ENCODE data around the gene CNTN6.

The CNTN6 gene

GRCh38 chr3:1056744-1057143 is 36.1 kb upstream of the CNTN6 start:
- no peak for TF ChIP-seq EZH2phosphoT487 (IDR thresholded peaks at IDR 0.05; ENCODE audit: borderline replicate concordance, low read length)
- TF ChIP-seq CTCF (IDR thresholded peaks at IDR 0.05; ENCODE audit: low read depth, low read length, poor library complexity, severe bottlenecking) = no peak
- no peaks in the 10 kb centered on the region for H3K9me2 ChIP-seq (replicated peaks; ENCODE audit: control insufficient read depth, low read length)
- H3K9me3 ChIP-seq (ENCODE audit: control insufficient read depth, insufficient read depth, low read length) = no peaks in the 10 kb centered on the region
- no peaks in the 10 kb centered on the region for H3K27me3 ChIP-seq (ENCODE audit: control insufficient read depth, low read length)
- no peaks in the 10 kb centered on the region for H3K36me3 ChIP-seq (ENCODE audit: control insufficient read depth, low read length)
- no peaks in the 10 kb centered on the region for H3K4me1 ChIP-seq (ENCODE audit: control insufficient read depth, low read length)
- H4K20me1 ChIP-seq (ENCODE audit: control insufficient read depth, insufficient read depth, low read depth, low read length) = no peaks in the 10 kb centered on the region
- H3K79me2 ChIP-seq (ENCODE audit: control insufficient read depth, low read length) = no peaks in the 10 kb centered on the region
- H3F3A ChIP-seq (ENCODE audit: control insufficient read depth, insufficient read depth) = no peaks in the 10 kb centered on the region
- no peak overlapping the region for H3K4me3 ChIP-seq (ENCODE audit: low read length)
- no peak overlapping the region for H3K27ac ChIP-seq (ENCODE audit: low read depth, low read length)
- H3K4me2 ChIP-seq (ENCODE audit: low read length) = no peak overlapping the region

- no peaks in the 10 kb centered on the region for H4K20me1 ChIP-seq (ENCODE audit: control insufficient read depth, insufficient read depth, low read depth, low read length)
These were observed 35.4 kb upstream of the CNTN6 start for GRCh38 chr3:1057436-1057835.

GRCh38 chr3:1068985-1069384 is 23.8 kb upstream of the CNTN6 start:
- no peaks in the 10 kb centered on the region for H3K79me2 ChIP-seq (ENCODE audit: control insufficient read depth, low read length)
- no peaks in the 10 kb centered on the region for H4K20me1 ChIP-seq (ENCODE audit: control insufficient read depth, insufficient read depth, low read depth, low read length)
- TF ChIP-seq CTCF (IDR thresholded peaks at IDR 0.05; ENCODE audit: low read depth, low read length, poor library complexity, severe bottlenecking) (no peak), EZH2phosphoT487 (IDR thresholded peaks at IDR 0.05; ENCODE audit: borderline replicate concordance, low read length) (no peak)
- H3K9me3 ChIP-seq (ENCODE audit: control insufficient read depth, insufficient read depth, low read length) = no peaks in the 10 kb centered on the region
- H3K36me3 ChIP-seq (ENCODE audit: control insufficient read depth, low read length) = no peaks in the 10 kb centered on the region
- H3K9me2 ChIP-seq (replicated peaks; ENCODE audit: control insufficient read depth, low read length) = no peaks in the 10 kb centered on the region
- H3F3A ChIP-seq (ENCODE audit: control insufficient read depth, insufficient read depth) = no peaks in the 10 kb centered on the region
- H3K27me3 ChIP-seq (ENCODE audit: control insufficient read depth, low read length) = no peaks in the 10 kb centered on the region
- H3K27ac ChIP-seq (ENCODE audit: low read depth, low read length) = no peak overlapping the region
- no peak overlapping the region for H3K4me3 ChIP-seq (ENCODE audit: low read length)
- no peaks in the 10 kb centered on the region for H3K4me1 ChIP-seq (ENCODE audit: control insufficient read depth, low read length)
- H3K4me2 ChIP-seq (ENCODE audit: low read length) = no peak overlapping the region

More at GRCh38 chr3:1057436-1057835, 35.4 kb upstream of the CNTN6 start:
- H3K9me2 ChIP-seq (replicated peaks; ENCODE audit: control insufficient read depth, low read length) = no peaks in the 10 kb centered on the region
- H3K4me1 ChIP-seq (ENCODE audit: control insufficient read depth, low read length) = no peaks in the 10 kb centered on the region
- H3K36me3 ChIP-seq (ENCODE audit: control insufficient read depth, low read length) = no peaks in the 10 kb centered on the region
- H3K27me3 ChIP-seq (ENCODE audit: control insufficient read depth, low read length) = no peaks in the 10 kb centered on the region
- H3K4me3 ChIP-seq (ENCODE audit: low read length) = no peak overlapping the region
- no peaks in the 10 kb centered on the region for H3F3A ChIP-seq (ENCODE audit: control insufficient read depth, insufficient read depth)
- H3K79me2 ChIP-seq (ENCODE audit: control insufficient read depth, low read length) = no peaks in the 10 kb centered on the region
- H3K27ac ChIP-seq (ENCODE audit: low read depth, low read length) = no peak overlapping the region
- no peaks in the 10 kb centered on the region for H3K9me3 ChIP-seq (ENCODE audit: control insufficient read depth, insufficient read depth, low read length)
- TF ChIP-seq EZH2phosphoT487 (IDR thresholded peaks at IDR 0.05; ENCODE audit: borderline replicate concordance, low read length) (no peak), CTCF (IDR thresholded peaks at IDR 0.05; ENCODE audit: low read depth, low read length, poor library complexity, severe bottlenecking) (no peak)
- H3K4me2 ChIP-seq (ENCODE audit: low read length) = no peak overlapping the region

GRCh38 chr3:1072041-1072440 is 20.8 kb upstream of the CNTN6 start:
- Histone ChIP-seq H3K4me1 (ENCODE audit: control insufficient read depth, low read length) (no peaks in the 10 kb centered on the region), H3K4me2 (ENCODE audit: low read length) (no peak overlapping the region)
- TF ChIP-seq EZH2phosphoT487 (IDR thresholded peaks at IDR 0.05; ENCODE audit: borderline replicate concordance, low read length) (no peak), CTCF (IDR thresholded peaks at IDR 0.05; ENCODE audit: low read depth, low read length, poor library complexity, severe bottlenecking) (no peak)

More at GRCh38 chr3:1072041-1072440, 20.8 kb upstream of the CNTN6 start:
- no peak overlapping the region for H3K4me3 ChIP-seq (ENCODE audit: low read length)
- no peaks in the 10 kb centered on the region for H3K79me2 ChIP-seq (ENCODE audit: control insufficient read depth, low read length)
- no peaks in the 10 kb centered on the region for H3K36me3 ChIP-seq (ENCODE audit: control insufficient read depth, low read length)
- H3K27me3 ChIP-seq (ENCODE audit: control insufficient read depth, low read length) = no peaks in the 10 kb centered on the region
- H4K20me1 ChIP-seq (ENCODE audit: control insufficient read depth, insufficient read depth, low read depth, low read length) = no peaks in the 10 kb centered on the region
- H3K9me2 ChIP-seq (replicated peaks; ENCODE audit: control insufficient read depth, low read length) = no peaks in the 10 kb centered on the region
- no peaks in the 10 kb centered on the region for H3F3A ChIP-seq (ENCODE audit: control insufficient read depth, insufficient read depth)
- H3K9me3 ChIP-seq (ENCODE audit: control insufficient read depth, insufficient read depth, low read length) = no peaks in the 10 kb centered on the region
- no peak overlapping the region for H3K27ac ChIP-seq (ENCODE audit: low read depth, low read length)
